HUES64 (cell line): ENCODE data around the gene LNX1.

Experiments
- H3K27ac ChIP-seq: 2 replicates; pipeline ENCODE4 v1.7.0; 2013; ENCODE audit warnings: low read depth, low read length, inconsistent platforms
- H3K27me3 ChIP-seq: 2 replicates; pipeline ENCODE4 v1.6.1; 2013; ENCODE audit warnings: mild to moderate bottlenecking, low read length; ENCODE audit not compliant: insufficient read depth
- H3K36me3 ChIP-seq: 2 replicates; pipeline ENCODE4 v1.6.1; 2013; ENCODE audit warnings: mild to moderate bottlenecking, low read length; ENCODE audit not compliant: insufficient read depth
- H3K4me1 ChIP-seq: 2 replicates; pipeline ENCODE4 v1.6.1; 2013; ENCODE audit warnings: mild to moderate bottlenecking, low read length, moderate library complexity; ENCODE audit not compliant: insufficient read depth
- H3K4me3 ChIP-seq: 2 replicates; pipeline ENCODE4 v1.5.1; 2013; ENCODE audit warnings: mild to moderate bottlenecking, low read length, moderate library complexity
- H3K9ac ChIP-seq: 2 replicates; pipeline ENCODE4 v1.6.1; 2013; ENCODE audit warnings: mild to moderate bottlenecking, low read depth, low read length
- H3K9me3 ChIP-seq: 2 replicates; pipeline ENCODE4 v1.6.1; 2013; ENCODE audit warnings: low read depth, low read length; ENCODE audit not compliant: insufficient read depth
- WGBS: fragments of 150-250, 120-280 bp; methylation state at CpG from one replicate; pipeline ENCODE4 v1.1.7; 2013; ENCODE audit warnings: missing lambda C conversion rate; 5-methylcytosine and 5-hydroxymethylcytosine counted together

The LNX1 gene

GRCh38 chr4:53461244-53461643, 130.0 kb downstream of the LNX1 start:
- Histone ChIP-seq H3K4me1 (peaks cover 7% of the 10 kb centered on the region), H3K27ac (no peak overlapping the region), H3K9me3 (peaks cover 8% of the 10 kb centered on the region), H3K36me3 (peaks cover 73% of the 10 kb centered on the region), H3K9ac (no peak overlapping the region), H3K27me3 (no peaks in the 10 kb centered on the region), H3K4me3 (no peak overlapping the region)
- 100% methylated on average over 1 of the region's 2 CpGs for WGBS

- H3K27ac ChIP-seq: no peak overlapping the region
- no peak overlapping the region for H3K9ac ChIP-seq
- H3K4me3 ChIP-seq: no peak overlapping the region
- no peaks in the 10 kb centered on the region for H3K27me3 ChIP-seq
- H3K36me3 ChIP-seq: peaks cover 86% of the 10 kb centered on the region
- H3K4me1 ChIP-seq: peaks cover 7% of the 10 kb centered on the region
- no peaks in the 10 kb centered on the region for H3K9me3 ChIP-seq
Observed at GRCh38 chr4:53459548-53459947, 131.7 kb downstream of the LNX1 start.

- Histone ChIP-seq H3K9ac (no peak overlapping the region), H3K4me1 (peaks cover 7% of the 10 kb centered on the region), H3K36me3 (peaks cover 88% of the 10 kb centered on the region), H3K27me3 (no peaks in the 10 kb centered on the region), H3K27ac (no peak overlapping the region), H3K4me3 (no peak overlapping the region), H3K9me3 (no peaks in the 10 kb centered on the region)
Observed at GRCh38 chr4:53456178-53456577, 135.1 kb downstream of the LNX1 start.

- H3K27ac ChIP-seq: no peak overlapping the region
- H3K4me1 ChIP-seq: peaks cover 7% of the 10 kb centered on the region
- H3K9me3 ChIP-seq: no peaks in the 10 kb centered on the region
- H3K36me3 ChIP-seq: peaks cover 84% of the 10 kb centered on the region
- no peaks in the 10 kb centered on the region for H3K27me3 ChIP-seq
- H3K4me3 ChIP-seq: no peak overlapping the region
- no peak overlapping the region for H3K9ac ChIP-seq
- whole genome bisulfite sequencing: 90% methylated on average over 3 of the region's 3 CpGs
Observed at GRCh38 chr4:53455766-53456165, 135.5 kb downstream of the LNX1 start.

- Histone ChIP-seq H3K27ac (no peak overlapping the region), H3K27me3 (no peaks in the 10 kb centered on the region), H3K9me3 (no peaks in the 10 kb centered on the region), H3K36me3 (peaks cover 65% of the 10 kb centered on the region), H3K4me1 (peaks cover 6% of the 10 kb centered on the region; the same call in 1 of the 2 replicates), H3K4me3 (no peak overlapping the region), H3K9ac (no peak overlapping the region)
- 97% methylated on average over 2 of the region's 2 CpGs for WGBS
Observed at GRCh38 chr4:53453385-53453784, 137.9 kb downstream of the LNX1 start.

GRCh38 chr4:53450773-53451172, 140.5 kb downstream of the LNX1 start:
- Histone ChIP-seq H3K4me3 (no peak overlapping the region), H3K36me3 (peaks cover 59% of the 10 kb centered on the region), H3K4me1 (peaks cover 3% of the 10 kb centered on the region; the same call in 1 of the 2 replicates), H3K27me3 (no peaks in the 10 kb centered on the region), H3K27ac (no peak overlapping the region), H3K9ac (no peak overlapping the region), H3K9me3 (no peaks in the 10 kb centered on the region)
- WGBS: 88% methylated on average over 3 of the region's 3 CpGs

GRCh38 chr4:53444954-53445353, 146.3 kb downstream of the LNX1 start:
- WGBS: 81% methylated on average over 2 of the region's 2 CpGs
- Histone ChIP-seq H3K4me3 (no peak overlapping the region), H3K9ac (no peak overlapping the region), H3K4me1 (no peaks in the 10 kb centered on the region), H3K9me3 (no peaks in the 10 kb centered on the region), H3K27me3 (no peaks in the 10 kb centered on the region), H3K36me3 (peaks cover 68% of the 10 kb centered on the region), H3K27ac (no peak overlapping the region)

GRCh38 chr4:53441564-53441963, 149.7 kb downstream of the LNX1 start:
- H3K27me3 ChIP-seq: no peaks in the 10 kb centered on the region
- no peak overlapping the region for H3K27ac ChIP-seq
- no peak overlapping the region for H3K9ac ChIP-seq
- H3K4me3 ChIP-seq: no peak overlapping the region
- H3K4me1 ChIP-seq: no peaks in the 10 kb centered on the region
- H3K9me3 ChIP-seq: no peaks in the 10 kb centered on the region
- WGBS: 100% methylated on average over 1 of the region's 1 CpG
- H3K36me3 ChIP-seq: peaks cover 76% of the 10 kb centered on the region

- H3K9me3 ChIP-seq: no peaks in the 10 kb centered on the region
- H3K36me3 ChIP-seq: peaks cover 73% of the 10 kb centered on the region
- no peak overlapping the region for H3K9ac ChIP-seq
- no peaks in the 10 kb centered on the region for H3K27me3 ChIP-seq
- H3K4me1 ChIP-seq: no peaks in the 10 kb centered on the region
- no peak overlapping the region for H3K27ac ChIP-seq
- WGBS: 87% methylated on average over 1 of the region's 1 CpG
- no peak overlapping the region for H3K4me3 ChIP-seq
Observed at GRCh38 chr4:53436251-53436650, 155.0 kb downstream of the LNX1 start.

GRCh38 chr4:53432528-53433424, 158.5 kb downstream of the LNX1 start:
- no peak overlapping the region for H3K4me3 ChIP-seq
- H3K27me3 ChIP-seq: no peaks in the 10 kb centered on the region
- H3K9ac ChIP-seq: no peak overlapping the region
- no peak overlapping the region for H3K27ac ChIP-seq
- H3K4me1 ChIP-seq: no peaks in the 10 kb centered on the region
- H3K9me3 ChIP-seq: no peaks in the 10 kb centered on the region
- WGBS: 95% methylated on average over 4 of the region's 4 CpGs
- H3K36me3 ChIP-seq: peaks cover 85% of the 10 kb centered on the region

- Histone ChIP-seq H3K9me3 (no peaks in the 10 kb centered on the region), H3K27ac (no peak overlapping the region), H3K9ac (no peak overlapping the region), H3K4me1 (no peaks in the 10 kb centered on the region), H3K36me3 (peaks cover 91% of the 10 kb centered on the region), H3K27me3 (no peaks in the 10 kb centered on the region), H3K4me3 (no peak overlapping the region)
- WGBS: over 99% methylated on average over 5 of the region's 5 CpGs
Observed at GRCh38 chr4:53431052-53431451, 160.2 kb downstream of the LNX1 start.

GRCh38 chr4:53427366-53427765, 163.9 kb downstream of the LNX1 start:
- Histone ChIP-seq H3K36me3 (peaks cover 72% of the 10 kb centered on the region), H3K4me3 (no peak overlapping the region), H3K27ac (no peak overlapping the region), H3K9me3 (no peaks in the 10 kb centered on the region), H3K27me3 (no peaks in the 10 kb centered on the region), H3K4me1 (no peaks in the 10 kb centered on the region), H3K9ac (no peak overlapping the region)
